GM18498 (cell line): ENCODE results near the gene LRMDA.

Experiments used
- ATAC-seq: cut with Tn5 transposase; IDR thresholded peaks from one replicate; pipeline ENCODE4 v1.9.1; 2021; ENCODE audit warnings: mild to moderate bottlenecking, moderate library complexity; ENCODE audit not compliant: unreplicated experiment

LRMDA gene

DNA sequence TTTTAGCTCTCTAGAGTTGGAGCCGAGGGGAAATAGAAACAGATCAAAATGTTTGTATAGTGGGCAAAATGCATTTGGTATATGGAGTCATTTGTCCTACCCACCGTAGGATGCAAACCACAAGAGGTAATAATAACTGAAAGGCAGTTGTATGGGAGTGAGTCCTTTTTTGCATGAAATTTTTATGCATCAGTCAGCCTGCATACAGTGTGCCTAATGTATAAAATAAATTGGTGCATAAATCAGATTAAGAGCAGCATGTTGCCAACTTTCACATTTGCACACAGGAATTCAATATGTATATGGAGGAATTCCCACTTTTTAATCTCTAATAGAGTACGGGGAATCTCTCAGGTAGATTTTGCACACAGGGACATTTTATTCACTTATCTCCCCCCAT is 262.8 kb downstream of the LRMDA start:
- no peak for ATAC-seq

DNA sequence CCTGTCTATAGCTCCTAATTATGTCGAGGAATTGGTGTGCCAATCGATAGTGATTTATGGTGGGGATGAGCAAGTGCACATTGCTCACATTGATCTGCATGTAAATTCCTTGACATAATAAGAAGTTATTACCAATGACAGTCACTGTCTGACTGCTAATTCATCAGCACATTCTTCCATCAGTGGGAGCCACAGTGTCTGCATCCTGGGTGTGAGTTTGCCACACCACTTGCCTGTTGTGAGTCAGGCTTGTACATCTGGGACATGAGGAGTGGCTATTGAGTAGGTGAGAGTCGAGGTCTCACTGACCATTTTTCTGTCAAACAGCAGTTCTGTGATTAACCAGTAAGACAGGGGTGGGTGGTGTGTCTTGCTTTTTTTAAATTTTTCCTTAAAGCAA is 263.4 kb downstream of the LRMDA start:
- no peak for ATAC-seq

DNA sequence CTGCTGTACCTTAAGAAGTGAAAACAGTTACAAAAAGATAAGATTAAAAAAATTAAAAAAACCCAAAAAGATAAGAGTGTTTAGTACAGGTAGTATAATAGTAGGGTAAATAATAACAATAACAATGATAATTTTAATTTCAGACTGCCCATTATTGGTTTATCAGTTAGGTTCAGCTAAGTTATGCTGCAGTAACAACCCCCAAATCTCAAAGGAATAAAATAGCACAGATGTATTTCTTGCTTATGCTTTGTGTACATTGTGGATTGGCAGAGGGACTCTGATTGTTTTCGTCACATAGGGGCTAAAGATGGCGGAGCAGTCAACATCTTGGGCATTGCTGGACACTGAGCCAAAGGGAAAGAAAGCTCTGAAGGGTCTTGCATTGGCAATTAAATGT is 264.6 kb downstream of the LRMDA start:
- no peak for ATAC-seq

DNA sequence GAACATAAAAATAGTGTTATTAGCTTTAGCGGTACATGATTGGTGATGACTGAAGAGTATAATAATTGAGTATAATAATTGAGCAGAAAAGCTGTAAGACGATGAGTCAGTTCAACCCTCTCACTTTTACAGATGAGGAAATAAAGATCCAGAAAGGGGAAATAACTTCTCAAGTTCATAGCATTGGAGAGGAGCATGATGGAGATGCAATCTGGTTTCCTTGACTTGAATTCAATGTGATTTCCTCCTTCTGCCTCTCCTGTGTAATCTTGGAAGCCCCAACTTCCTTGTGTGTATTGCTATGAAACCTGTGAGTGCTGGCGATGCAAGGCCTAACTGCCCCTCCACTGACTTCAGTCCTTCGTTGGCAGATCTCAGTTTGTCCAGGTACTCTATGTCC is 265.1 kb downstream of the LRMDA start:
- ATAC-seq, result no peak

DNA sequence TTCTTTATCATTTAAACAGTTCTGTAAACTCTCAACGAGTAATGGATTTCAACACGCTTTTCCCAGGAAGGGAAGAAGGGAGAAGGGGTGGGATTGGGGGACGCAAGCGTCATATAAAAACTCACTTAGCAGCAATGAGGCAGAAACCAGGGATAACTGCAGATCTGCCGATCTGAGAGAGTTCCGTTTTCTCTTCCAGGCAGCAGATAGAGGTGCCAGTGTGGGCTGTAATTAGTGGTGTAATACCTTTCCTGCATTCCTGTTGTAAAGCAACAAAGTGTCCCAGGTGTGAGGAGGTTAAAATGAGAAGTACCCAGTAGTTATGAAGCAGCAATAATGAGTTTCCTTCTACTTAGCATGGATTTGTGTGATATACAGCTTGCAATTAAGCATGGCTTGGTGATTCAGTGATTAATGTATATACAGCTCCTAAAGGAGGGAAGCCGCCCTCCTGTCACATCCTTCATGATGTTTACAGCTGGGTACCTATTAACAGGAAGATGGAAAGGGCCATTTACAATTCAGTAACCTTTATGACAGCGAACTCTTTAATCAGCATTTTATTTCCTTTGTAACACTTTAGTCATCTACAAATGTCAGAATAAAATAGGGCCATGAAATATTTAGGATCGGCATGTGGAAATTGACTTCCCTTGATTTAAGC is 271.9 kb downstream of the LRMDA start:
- no peak for ATAC-seq

DNA sequence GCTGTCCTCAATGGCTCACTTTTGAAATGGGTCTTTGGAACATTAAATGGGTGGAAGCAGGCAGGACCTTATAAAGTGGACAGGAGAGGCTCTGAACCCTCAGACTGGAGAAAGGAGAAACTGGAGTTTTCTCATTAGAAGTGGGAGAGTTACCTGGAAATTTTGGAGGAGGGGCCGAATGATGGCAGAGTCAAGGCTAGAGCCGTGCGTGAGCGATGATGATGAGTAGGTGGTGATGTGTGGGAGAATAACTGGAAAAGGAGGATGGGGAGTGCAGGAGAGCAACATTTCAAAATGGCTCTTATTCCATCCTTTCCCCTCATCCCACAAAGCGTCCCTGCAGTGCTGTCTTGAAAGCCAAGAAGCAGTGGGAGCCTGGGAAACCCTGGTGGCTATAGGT is 274.0 kb downstream of the LRMDA start:
- ATAC-seq, result no peak

DNA sequence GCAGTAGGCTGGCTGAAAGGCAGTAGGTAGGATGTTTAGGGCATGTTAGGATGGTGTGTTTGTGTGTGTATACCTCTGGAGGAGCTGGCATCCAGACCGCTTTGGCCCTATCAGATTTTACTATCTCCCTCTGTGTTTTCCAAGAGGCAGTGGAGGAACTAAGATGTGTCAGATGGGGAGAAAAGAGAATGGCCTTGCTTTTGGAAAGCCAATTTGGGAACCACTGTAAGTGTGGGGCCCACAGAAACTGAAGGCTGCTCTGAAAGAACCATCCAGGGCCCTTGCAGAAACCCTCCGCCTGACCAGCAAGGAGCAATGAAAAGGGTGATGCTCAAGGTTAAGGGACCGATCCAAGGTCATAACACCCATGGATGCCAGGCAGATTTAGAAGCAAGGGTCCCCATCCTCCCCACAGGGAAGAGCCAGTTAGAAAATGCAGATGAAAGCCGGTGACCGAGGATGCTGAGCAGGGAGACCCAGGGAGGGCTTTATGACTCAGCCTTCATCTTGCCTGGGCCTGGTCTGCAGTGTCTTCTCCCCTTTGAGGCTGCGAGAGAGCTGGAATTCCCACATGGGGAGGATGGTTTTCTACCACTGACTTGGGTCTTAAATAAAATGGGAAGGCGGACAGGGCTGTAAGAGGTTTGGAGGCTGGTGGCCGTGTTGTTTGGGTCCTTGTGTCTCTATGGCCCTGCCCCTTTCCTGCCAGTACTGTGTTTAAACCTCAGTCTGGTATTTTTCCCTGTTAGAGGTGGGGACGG is 275.8 kb downstream of the LRMDA start:
- ATAC-seq, result no peak

DNA sequence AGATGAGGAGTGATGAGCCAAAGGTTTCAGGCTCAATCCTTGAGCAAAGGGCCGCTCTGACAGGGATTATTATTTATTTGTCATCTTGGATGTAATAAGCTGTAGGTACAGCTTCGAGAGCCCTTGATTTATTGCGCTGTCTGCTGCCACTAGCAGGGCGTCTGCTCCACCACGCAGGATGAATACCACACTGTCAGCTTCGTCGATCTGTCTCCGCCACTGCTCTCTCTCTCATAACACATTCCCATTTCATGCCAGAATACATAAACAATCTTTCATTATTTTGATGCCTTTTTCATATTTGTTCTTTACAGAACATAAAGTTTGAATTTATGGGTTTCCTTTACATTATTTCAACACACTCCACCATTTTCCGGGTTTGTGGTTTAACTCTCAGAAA is 276.6 kb downstream of the LRMDA start:
- no peak for ATAC-seq

DNA sequence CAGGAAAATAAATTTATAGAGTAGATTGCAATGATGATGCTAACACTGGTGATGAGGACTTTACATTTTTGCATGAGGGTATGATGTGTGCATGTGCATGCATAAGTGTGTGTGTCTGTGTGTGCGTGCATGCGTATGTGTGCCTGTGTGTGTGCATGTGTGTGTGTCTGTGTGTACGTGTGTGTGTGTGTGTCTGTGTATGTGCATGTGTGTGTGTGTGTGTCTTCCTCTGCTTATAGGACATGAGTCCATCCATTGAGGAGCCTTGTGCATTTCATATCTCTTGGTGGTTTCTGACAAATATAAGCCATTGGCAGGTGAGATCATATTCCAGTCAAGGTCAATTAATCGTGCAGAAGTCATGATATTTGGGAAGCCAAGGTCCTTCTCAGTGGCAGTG is 277.8 kb downstream of the LRMDA start:
- ATAC-seq, result no peak

DNA sequence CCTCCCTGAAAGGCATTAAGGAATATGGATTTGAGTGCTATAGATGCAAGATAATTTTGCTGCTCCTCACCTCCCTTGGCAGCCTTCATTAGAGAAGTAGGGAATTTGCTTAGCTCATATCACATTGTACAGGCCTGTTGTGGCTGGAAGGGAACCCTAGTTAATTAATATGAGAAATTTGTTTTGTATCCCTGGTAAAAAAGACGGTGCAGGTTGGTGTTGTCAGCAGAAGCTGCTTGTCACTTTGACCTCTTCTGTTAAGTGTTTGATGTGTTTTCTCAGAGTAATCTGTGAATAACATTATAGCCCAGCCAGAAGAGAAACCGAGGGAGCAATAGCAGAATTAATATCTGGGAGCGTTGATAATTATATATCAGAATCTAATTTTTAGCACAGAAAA is 278.4 kb downstream of the LRMDA start:
- no peak for ATAC-seq

DNA sequence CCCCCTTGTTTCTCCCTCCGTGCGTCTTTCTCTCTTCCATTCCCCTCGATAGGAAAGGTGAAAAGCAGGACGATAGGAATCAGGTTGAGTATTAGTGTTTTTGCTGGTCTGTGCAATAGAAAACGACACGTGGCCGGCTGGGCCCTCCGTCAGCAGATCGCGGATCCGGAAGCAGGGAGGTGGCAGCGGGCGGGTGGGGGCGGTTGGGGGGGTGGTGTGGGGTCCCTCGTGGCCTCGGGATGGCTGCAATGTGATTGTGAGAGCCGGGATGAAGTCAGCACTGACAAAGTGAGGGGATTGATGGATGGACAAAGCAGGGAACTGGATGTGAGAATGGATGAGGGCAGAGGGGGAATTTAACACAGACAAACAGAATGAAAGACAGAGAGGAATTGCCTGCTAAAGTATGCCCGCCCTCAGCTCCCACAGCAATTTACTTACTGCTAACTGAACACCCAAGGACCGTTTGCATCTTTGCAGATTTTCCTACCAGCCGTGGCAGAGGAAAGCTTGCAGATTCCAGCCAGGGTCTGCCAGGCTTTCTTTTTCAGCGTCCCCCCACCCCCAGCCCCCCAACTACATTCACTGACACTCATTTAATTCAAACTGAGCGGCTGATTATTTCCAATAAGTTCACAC is 280.9 kb downstream of the LRMDA start:
- ATAC-seq, result no peak

DNA sequence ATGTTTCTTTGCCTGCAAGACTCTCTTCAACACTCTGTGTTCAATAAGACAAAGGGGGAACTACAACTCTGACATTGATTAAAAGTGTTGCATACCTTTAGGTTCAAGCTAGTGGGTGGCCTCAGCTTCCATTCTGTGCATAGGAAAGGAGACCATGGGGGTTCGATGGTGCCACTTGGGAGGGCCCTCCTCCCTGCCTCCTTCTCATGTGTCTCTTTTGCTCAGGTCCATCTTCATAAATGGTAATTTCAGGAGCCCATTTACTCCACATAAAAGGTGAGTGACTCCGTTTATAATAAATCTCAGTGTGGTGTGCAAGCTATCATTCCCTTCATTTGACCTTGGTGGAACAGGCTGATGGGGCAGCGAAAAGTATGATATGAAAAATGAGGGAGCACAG is 285.1 kb downstream of the LRMDA start:
- ATAC-seq, result no peak

DNA sequence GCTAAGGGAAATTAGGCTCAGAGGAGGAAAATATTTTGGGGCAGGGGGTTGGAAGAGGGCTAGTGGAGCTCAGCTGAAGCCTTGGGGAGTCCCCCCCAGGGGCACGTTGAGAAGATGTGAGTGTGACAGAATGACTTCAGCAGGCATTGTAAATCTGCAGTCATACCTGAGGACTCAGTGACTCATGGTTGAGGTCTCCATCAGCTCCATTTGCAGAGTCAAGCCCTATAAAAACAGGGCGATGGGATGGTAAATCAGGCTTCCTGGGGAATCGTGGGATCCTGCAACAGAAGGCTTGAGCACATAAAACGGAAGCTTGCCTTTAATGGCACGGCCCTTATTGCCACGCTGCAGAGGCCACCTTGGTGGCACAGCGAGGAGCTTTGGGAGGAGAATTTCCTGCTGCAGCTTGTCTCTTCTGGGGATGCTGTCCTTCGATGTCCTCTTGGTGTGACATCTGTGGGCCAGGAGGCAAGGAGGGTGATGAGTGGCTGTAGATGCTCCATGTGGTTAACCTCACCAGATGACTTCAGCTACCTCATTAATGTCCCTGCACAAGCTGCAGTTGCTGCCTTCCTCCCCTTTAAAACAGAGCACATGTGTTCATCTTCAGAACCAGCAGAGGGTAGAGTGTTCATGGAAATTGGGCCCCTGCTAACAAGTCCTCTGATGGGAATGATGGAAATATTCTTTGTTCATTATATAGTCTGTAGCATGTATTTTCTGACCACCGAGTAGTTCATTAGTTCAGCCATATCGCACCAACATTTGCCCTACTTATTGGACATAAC is 285.9 kb downstream of the LRMDA start:
- ATAC-seq, result no peak

DNA sequence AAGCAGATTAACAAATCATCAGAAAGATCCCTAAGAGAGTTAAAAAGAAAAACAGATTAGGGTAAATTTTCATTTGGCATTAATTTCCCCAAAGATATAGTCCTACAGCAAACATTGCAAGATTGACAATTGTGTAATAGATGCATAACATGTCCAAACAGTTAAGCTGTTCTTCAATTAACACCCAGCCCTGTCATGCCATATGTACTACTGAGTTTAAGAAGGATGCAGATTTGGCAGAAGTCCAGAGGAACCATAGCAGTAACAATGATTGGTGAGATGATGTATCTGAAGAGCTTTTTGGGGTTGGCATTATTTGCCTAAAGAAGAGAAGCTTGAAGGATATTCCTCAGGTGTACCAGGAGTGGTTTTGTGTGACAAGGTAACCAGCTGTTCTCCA is 287.6 kb downstream of the LRMDA start:
- ATAC-seq, result no peak

DNA sequence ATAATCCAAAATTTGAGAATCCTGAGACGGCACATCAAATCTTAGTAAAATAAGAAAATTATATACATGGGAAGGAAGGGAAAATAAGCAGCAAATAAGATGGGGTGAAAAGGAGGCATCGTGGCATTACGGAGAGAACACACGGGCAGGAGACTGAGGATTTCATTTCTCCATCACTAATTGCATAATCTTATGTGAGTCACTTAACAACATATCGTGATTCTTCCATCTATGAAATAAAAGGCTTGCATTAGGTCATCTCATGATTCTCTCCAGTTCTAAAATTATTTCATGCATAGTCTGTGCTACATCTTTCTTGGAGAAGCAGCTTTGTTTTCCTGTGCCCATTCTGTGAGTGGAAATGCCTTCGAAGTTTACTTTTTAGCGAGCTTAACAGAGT is 288.7 kb downstream of the LRMDA start:
- no peak for ATAC-seq

DNA sequence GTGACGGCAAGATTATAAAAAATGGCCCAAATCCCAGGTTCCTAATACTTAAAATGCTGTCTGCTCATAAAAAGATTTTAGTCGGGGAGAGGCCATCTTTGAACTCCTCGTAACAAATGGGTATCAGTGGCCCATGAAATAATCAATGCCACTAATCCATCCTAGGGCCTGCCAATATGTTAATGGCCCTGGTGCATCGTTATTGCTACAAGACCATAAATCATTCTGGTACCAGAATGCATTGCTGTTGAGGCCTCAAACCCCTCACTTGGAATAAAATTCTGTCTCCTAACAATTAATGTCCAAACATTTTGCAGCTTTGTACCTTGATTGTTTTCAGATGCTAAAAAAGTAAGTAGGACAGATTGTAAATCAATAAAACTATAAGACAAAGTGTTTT is 290.6 kb downstream of the LRMDA start:
- no peak for ATAC-seq

DNA sequence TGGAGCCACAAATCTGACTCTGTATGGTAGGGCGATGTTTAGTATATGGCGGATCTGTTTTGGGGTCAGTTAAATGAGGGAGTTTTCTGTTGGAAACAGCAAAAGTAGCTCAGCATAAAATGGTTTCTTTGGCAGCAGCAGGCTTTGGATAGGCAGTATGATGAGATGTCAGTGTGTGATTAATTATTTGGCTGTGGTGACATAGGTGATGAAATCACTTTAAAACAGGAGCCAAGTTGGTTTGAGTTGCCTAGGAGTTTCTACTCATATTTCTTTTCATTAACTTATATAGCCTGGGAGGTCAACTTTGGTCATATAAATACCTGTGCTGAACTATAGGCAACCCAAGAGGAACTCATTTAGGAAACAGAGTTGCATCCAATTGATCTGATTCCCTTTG is 291.2 kb downstream of the LRMDA start:
- no peak for ATAC-seq

DNA sequence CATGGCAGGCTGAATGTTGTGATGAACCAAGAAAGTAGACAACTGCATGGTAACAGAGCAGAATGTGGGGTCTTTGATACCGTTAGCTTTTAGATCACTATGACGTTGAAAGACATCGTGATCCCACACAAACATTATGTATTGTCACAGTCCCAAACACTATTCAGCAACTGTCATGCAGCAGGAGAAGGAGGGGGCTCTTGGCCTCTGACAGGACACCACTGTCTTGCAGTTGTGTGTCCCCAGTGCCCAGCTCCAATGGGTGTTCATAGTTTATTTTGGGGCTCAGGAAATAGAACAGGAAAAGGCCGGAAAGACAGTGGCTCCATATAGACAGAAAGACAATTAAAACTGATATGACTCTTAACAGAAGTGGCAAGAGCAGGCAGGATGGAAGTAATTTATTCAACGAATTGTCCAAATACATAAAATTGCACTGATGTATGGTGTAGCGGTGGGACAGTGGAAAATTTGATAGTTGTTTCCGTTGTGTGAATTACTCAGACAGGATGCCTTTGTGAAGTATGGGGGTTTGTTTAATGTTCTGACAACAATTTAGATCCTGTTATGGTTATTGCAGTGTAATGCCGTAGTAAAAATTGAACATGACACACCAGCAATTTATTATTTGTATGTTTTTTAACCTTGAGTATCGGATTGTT is 292.0 kb downstream of the LRMDA start:
- no peak for ATAC-seq

DNA sequence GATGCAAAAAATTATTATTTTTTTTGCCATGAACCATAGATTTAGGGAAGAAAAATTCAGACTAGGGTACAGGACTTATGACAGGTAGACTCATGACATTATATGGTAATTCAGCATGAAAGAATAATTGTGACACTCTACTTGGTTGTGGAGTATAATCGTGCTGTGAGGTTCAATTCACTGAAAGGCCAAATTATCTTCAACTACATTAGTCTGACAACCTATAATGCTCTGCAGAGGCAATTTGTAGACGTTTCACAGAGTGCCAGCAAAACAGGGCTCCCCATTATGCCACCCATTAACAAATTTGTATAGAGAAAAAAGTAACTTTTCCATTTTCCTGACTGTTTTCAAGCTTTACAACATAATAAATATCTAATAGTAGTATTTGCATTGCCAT is 292.6 kb downstream of the LRMDA start:
- no peak for ATAC-seq

DNA sequence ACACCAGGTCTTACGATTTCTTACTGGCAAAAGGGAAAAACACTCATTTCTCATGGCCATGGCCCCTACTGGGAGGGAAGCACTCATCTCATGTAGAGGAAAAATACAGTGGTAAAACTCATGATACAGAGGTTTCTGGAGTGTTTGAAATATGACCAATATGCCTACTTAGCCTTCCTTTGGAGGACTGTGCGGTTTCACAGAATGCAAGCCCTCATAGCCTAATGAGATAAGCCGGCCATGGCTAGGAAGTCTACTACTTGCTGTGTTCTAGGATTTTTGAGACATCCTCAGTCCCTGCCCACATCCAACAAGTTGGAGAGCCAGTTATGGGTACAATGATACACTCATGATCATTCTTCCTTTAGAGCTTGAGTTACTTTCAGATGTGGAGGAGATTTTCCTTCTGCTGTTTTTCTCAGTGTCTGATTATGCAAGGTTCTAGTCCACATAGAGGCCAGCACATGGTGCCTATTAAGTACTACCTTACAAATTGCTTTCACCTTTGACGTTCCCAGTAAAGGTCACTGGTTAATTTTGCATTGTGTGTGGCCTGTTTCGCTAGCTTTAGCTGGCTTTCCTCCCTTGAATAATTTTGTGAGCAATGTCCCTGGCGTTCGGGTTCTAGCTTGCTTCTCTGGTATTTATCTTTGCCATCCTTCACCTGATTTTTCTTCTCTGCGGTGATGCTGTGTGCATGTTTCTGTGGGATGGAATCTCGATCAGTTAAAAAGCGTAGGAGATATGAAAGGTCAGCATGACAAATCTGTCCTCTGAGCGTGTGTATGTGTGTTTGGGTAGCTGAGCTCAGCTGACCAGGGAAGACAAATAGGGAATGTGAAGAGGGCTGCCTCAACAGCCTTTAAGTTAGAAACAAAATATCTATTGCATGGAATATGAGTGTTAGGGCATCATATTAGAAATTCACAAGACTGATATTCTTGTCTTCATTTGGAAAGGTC is 295.4 kb downstream of the LRMDA start:
- ATAC-seq, result no peak
